ENCODE data around the gene EPB41. TPM values are rescaled to one million over a fixed set of nuclear protein-coding genes. Genes with fewer than 3 reads are reported as not detected.

Gene EPB41
- total and polyA plus RNA-seq, 9 of the 15 experiments (the other 6 are each of a cell fraction or from before 2014, with no cell fraction given), result 3.7 to 213 (median 141) TPM

DNA sequence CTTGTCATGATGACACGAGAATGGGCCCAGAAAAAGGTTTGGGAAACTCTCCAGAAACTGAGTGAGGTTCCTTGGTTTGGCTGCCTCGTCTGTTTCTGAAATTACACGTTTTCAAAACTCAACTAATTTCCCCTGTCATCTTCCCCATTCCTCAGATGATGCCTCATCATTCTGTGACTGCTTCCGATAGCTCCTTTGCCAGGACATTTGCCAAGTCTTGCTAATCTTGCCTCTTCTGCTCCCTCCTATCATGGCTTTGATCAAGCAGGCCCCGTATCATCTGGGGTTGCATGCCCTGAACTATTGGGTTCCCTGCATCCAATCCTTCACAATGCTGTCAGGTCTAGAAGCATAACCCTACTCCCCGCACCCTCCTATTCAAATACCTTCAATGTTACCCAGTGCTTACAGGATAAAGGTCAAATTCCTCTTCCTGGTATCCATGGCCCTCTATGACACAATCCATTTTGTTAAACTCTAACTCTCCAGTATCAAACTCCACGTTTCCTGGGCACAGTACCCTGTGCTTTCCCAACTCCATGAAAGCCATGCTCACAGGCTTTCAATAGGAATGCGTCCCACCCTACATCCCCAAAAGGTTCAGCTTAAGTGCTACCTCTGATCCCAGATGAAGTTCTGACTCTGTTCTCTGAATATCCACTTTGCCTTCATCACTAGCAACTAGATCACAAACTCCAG is 231.5 kb downstream of the EPB41 start (continued):
- TF ChIP-seq, protein P1, sequence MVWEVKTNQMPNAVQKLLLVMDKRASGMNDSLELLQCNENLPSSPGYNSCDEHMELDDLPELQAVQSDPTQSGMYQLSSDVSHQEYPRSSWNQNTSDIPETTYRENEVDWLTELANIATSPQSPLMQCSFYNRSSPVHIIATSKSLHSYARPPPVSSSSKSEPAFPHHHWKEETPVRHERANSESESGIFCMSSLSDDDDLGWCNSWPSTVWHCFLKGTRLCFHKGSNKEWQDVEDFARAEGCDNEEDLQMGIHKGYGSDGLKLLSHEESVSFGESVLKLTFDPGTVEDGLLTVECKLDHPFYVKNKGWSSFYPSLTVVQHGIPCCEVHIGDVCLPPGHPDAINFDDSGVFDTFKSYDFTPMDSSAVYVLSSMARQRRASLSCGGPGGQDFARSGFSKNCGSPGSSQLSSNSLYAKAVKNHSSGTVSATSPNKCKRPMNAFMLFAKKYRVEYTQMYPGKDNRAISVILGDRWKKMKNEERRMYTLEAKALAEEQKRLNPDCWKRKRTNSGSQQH (CRISPR knock-in tag; IDR thresholded peaks at IDR 0.05), result peak; percentile 51; the same call in 1 of the 2 replicates
- TF ChIP-seq ZNF253 (CRISPR knock-in tag; conservative IDR thresholded peaks at IDR 0.05), result peak; percentile 22; the same call in 1 of the 2 replicates
- TF ChIP-seq, protein P2, sequence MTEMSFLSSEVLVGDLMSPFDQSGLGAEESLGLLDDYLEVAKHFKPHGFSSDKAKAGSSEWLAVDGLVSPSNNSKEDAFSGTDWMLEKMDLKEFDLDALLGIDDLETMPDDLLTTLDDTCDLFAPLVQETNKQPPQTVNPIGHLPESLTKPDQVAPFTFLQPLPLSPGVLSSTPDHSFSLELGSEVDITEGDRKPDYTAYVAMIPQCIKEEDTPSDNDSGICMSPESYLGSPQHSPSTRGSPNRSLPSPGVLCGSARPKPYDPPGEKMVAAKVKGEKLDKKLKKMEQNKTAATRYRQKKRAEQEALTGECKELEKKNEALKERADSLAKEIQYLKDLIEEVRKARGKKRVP (CRISPR knock-in tag; IDR thresholded peaks at IDR 0.05), result peak; percentile 25; the same call in 1 of the 2 replicates
- peak; percentile 6; the same call in 1 of the 2 replicates for TF ChIP-seq ATF7 (IDR thresholded peaks at IDR 0.05)
- TF ChIP-seq, protein P3, sequence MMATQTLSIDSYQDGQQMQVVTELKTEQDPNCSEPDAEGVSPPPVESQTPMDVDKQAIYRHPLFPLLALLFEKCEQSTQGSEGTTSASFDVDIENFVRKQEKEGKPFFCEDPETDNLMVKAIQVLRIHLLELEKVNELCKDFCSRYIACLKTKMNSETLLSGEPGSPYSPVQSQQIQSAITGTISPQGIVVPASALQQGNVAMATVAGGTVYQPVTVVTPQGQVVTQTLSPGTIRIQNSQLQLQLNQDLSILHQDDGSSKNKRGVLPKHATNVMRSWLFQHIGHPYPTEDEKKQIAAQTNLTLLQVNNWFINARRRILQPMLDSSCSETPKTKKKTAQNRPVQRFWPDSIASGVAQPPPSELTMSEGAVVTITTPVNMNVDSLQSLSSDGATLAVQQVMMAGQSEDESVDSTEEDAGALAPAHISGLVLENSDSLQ (IDR thresholded peaks at IDR 0.05), result 0 out of 2 replicates have a peak, but pooled peaks have one; percentile 18
- TF ChIP-seq TEAD1 (CRISPR knock-in tag; IDR thresholded peaks at IDR 0.05), result 0 out of 4 replicates have a peak, but pooled peaks of 1 of the 2 experiments have one; percentile 48
- peak; percentile 65 for TF ChIP-seq SMARCE1 (IDR thresholded peaks at IDR 0.05)
- TF ChIP-seq CBFA2T2 (conservative IDR thresholded peaks at IDR 0.05), result peak; percentile 50
- TF ChIP-seq EHMT2 (IDR thresholded peaks at IDR 0.05), result 0 out of 2 replicates have a peak, but pooled peaks have one; percentile 24
- 0 out of 2 replicates have a peak, but pooled peaks have one; percentile 12 for TF ChIP-seq KLF16 (IDR thresholded peaks at IDR 0.05)
- TF ChIP-seq RBM22 (IDR thresholded peaks at IDR 0.05; ENCODE audit: low read depth, low read length, poor library complexity, severe bottlenecking), result peak; percentile 39
- TF ChIP-seq SMAD3 (CRISPR knock-in tag; conservative IDR thresholded peaks at IDR 0.05), result peak; percentile 53; the same call in 1 of the 2 replicates
- peak; percentile 81 for TF ChIP-seq POLR2B (IDR thresholded peaks at IDR 0.05; ENCODE audit: low read depth, partially characterized antibody)
- TF ChIP-seq POLR2AphosphoS5 (IDR thresholded peaks at IDR 0.05; ENCODE audit: control insufficient read depth, insufficient read depth, low read depth, low read length), result peak; percentile 61; the same call in 1 of the 2 replicates
- TF ChIP-seq NFIC (IDR thresholded peaks at IDR 0.05), result peak; percentile 67
- no peak for TF ChIP-seq SIX5 (IDR thresholded peaks at IDR 0.05; ENCODE audit: borderline replicate concordance in 1 of 2, insufficient read depth in 1 of 2, low read depth in 1 of 2, low read length in 2 of 2)
- TF ChIP-seq MAFG (tag; conservative IDR thresholded peaks at IDR 0.05), result peak; percentile 49; the same call in 1 of the 2 replicates
- TF ChIP-seq ZNF444 (CRISPR knock-in tag; IDR thresholded peaks at IDR 0.05), result 0 out of 2 replicates have a peak, but pooled peaks have one; percentile 38
- peak; percentile 56; the same call in 1 of the 2 replicates for TF ChIP-seq GABPB2 (CRISPR knock-in tag; conservative IDR thresholded peaks at IDR 0.05)
- TF ChIP-seq CBFA2T3 (IDR thresholded peaks at IDR 0.05), result peak; percentile 74
- 0 out of 2 replicates have a peak, but pooled peaks have one; percentile 30 for TF ChIP-seq ESRRB (CRISPR knock-in tag; IDR thresholded peaks at IDR 0.05; ENCODE audit: borderline replicate concordance)
- peak; percentile 51; the same call in 1 of the 2 replicates for TF ChIP-seq SMARCA4 (IDR thresholded peaks at IDR 0.05)
- TF ChIP-seq U2AF2 (optimal IDR thresholded peaks at IDR 0.05; ENCODE audit: low read depth, low read length), result no peak
- peak; percentile 69 for TF ChIP-seq POLR2A (conservative IDR thresholded peaks at IDR 0.05)
- TF ChIP-seq OTX1 (CRISPR knock-in tag; IDR thresholded peaks at IDR 0.05), result peak; percentile 80
- peak; percentile 8; the same call in 1 of the 2 replicates for TF ChIP-seq MAFF (IDR thresholded peaks at IDR 0.05; ENCODE audit: low read length)
- peak; percentile 59; the same call in 1 of the 2 replicates for TF ChIP-seq POLR2AphosphoS2 (IDR thresholded peaks at IDR 0.05; ENCODE audit: low read length)
